Stimulated activated memory B cell treated with anti-CD40 and anti-IgM and Interleukin-4, amounts not matched to agents 10 μg/mL and 1 μg/mL and 100 μg/mL, for 72 hours (primary cell): Measurements from ENCODE around the gene IGBP1.
"Not testable (repeated sequence)": the region's sequence is repeated elsewhere in the genome, so short reads cannot be mapped to it uniquely, and the experiment has no call there.

ENCODE experiments used
- ATAC-seq: fragments of 150-1000 bp; cut with Tn5 transposase; 2 replicates; pipeline ENCODE4 v1.10.0; 2021
- H3K27ac Mint-ChIP-seq: one replicate; pipeline ENCODE4 v1.8.0; 2022; ENCODE audit warnings: mild to moderate bottlenecking, mixed read lengths
- H3K27me3 Mint-ChIP-seq: one replicate; pipeline ENCODE4 v1.8.0; 2022; ENCODE audit warnings: mixed read lengths
- H3K36me3 Mint-ChIP-seq: one replicate; pipeline ENCODE4 v1.8.0; 2022; ENCODE audit warnings: mixed read lengths
- H3K4me1 Mint-ChIP-seq: one replicate; pipeline ENCODE4 v1.8.0; 2022; ENCODE audit warnings: mixed read lengths
- H3K4me3 Mint-ChIP-seq: one replicate; pipeline ENCODE4 v1.8.0; 2022; ENCODE audit warnings: mild to moderate bottlenecking, moderate library complexity, mixed read lengths
- H3K9me3 Mint-ChIP-seq: one replicate; pipeline ENCODE4 v1.8.0; 2022; ENCODE audit warnings: mixed read lengths

Gene IGBP1

GRCh38 chrX:70190225-70190624, 57.0 kb downstream of the IGBP1 start:
- no peaks in the 10 kb centered on the region for H3K27me3 Mint-ChIP-seq
- no peak overlapping the region for H3K27ac Mint-ChIP-seq
- ATAC-seq, result no peak
- H3K4me1 Mint-ChIP-seq, result no peaks in the 10 kb centered on the region
- peaks cover 10% of the 10 kb centered on the region for H3K36me3 Mint-ChIP-seq
- peaks cover 9% of the 10 kb centered on the region for H3K9me3 Mint-ChIP-seq
- no peak overlapping the region for H3K4me3 Mint-ChIP-seq

GRCh38 chrX:70196961-70197720, 63.9 kb downstream of the IGBP1 start:
- Mint-ChIP-seq H3K27me3 (no peaks in the 10 kb centered on the region), H3K4me3 (no peak overlapping the region), H3K9me3 (no peaks in the 10 kb centered on the region), H3K27ac (no peak overlapping the region), H3K36me3 (no peaks in the 10 kb centered on the region), H3K4me1 (peaks cover 6% of the 10 kb centered on the region)
- peak; percentile 53 for ATAC-seq

GRCh38 chrX:70201732-70202131, 68.5 kb downstream of the IGBP1 start:
- H3K36me3 Mint-ChIP-seq, result no peaks in the 10 kb centered on the region
- no peak overlapping the region for H3K4me3 Mint-ChIP-seq
- H3K27ac Mint-ChIP-seq, result no peak overlapping the region
- H3K27me3 Mint-ChIP-seq, result peaks cover 9% of the 10 kb centered on the region
- ATAC-seq, result no peak
- no peaks in the 10 kb centered on the region for H3K9me3 Mint-ChIP-seq
- peaks cover 6% of the 10 kb centered on the region for H3K4me1 Mint-ChIP-seq

GRCh38 chrX:70208479-70208878, 75.2 kb downstream of the IGBP1 start:
- H3K27me3 Mint-ChIP-seq, result peaks cover 9% of the 10 kb centered on the region
- H3K4me3 Mint-ChIP-seq, result no peak overlapping the region
- no peaks in the 10 kb centered on the region for H3K9me3 Mint-ChIP-seq
- H3K4me1 Mint-ChIP-seq, result no peaks in the 10 kb centered on the region
- no peak overlapping the region for H3K27ac Mint-ChIP-seq
- H3K36me3 Mint-ChIP-seq, result no peaks in the 10 kb centered on the region
- no peak for ATAC-seq

- H3K4me1 Mint-ChIP-seq, H3K9me3 Mint-ChIP-seq, H3K36me3 Mint-ChIP-seq, H3K27me3 Mint-ChIP-seq, ATAC-seq, H3K27ac Mint-ChIP-seq, H3K4me3 Mint-ChIP-seq: not testable (repeated sequence)
Observed at GRCh38 chrX:70209570-70209969, 76.3 kb downstream of the IGBP1 start.
